HG02981 (cell line): ENCODE measurements around the gene HTD2.
"Not testable (repeated sequence)": the region's sequence is repeated elsewhere in the genome, so short reads cannot be mapped to it uniquely, and the experiment has no call there.

Experiments
- ATAC-seq: cut with Tn5 transposase; IDR thresholded peaks from one replicate; pipeline ENCODE4 v1.9.1; 2021; ENCODE audit warnings: mild to moderate bottlenecking, moderate library complexity; ENCODE audit not compliant: unreplicated experiment

Gene HTD2

DNA sequence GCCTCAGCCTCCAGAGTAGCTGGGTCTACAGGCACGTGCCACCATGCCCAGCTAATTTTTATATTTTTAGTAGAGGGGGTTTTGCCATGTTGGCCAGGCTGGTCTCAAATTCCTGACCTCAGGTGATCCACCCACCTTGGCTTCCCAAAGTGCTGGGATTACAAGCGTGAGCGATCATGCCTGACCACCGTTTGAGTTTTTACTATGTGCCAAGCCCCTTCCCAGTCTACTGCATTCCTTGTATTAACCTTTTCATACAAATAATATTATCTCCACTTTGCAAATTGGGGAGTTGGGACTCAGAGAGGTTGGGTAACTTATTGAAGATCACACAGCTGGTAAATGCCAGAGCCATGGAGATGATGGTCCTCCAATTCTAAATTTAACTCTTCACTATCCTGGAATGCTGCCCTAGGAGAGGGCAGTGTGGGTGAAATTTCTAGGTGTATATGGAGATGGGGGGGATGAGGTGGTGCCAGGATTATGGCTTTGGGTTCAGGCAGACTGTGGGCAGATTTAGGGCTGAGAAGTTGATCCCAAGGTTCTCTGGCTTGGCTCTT lies 25.4 kb downstream of the HTD2 start:
- ATAC-seq: no peak

GRCh38 chr3:58332575-58333188 lies 26.4 kb downstream of the HTD2 start, which contains the start of gene PXK:
Gene PXK (plus strand): TSS chr3:58332892. CDS start chr3:58332989, 97 bp downstream.
- peak; percentile 92 for ATAC-seq

DNA sequence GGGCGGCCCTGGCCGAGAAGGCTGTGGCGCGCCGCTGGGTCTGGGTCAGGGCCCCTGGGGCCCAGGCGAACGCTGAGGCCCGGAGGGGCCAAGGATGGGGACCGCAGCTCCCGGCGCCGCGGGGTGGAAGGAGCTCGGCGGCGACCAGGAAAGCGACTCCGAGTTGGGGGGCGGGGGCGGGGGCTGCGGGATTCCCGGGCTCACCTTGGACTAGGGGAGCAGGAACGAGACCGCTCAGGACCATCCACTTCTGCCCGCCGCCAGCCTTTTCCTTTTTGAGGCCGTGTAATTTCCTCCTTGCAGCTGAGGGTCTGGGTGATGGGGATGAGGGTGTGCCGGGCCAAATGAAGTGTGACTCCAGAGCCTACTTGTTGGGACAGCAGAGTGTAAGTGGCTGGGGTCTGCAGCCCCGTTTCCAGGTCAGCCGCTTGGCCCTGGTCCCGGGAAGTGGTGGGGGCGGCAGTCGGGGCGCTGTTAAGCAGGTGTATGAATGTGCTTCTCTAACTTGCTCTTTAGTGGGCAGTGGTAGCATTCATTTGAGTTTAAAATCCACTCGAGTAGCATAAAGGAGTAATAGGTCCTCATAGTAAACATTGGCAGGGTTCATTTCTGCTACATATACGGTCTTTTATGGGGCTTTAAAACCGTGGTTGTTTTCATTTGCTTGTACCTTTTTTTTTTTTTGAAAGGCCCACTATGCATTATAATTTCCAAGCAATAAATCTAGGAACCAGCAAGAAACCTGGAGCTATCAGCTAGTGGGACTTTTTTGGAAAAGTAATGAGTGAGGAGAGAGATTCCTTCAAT lies 27.1 kb downstream of the HTD2 start:
- peak; percentile 25 for ATAC-seq

- no peak for ATAC-seq
Measured at GRCh38 chr3:58334013-58334321, 27.6 kb downstream of the HTD2 start.

- no peak for ATAC-seq
Measured at GRCh38 chr3:58334506-58334884, 28.2 kb downstream of the HTD2 start.

DNA sequence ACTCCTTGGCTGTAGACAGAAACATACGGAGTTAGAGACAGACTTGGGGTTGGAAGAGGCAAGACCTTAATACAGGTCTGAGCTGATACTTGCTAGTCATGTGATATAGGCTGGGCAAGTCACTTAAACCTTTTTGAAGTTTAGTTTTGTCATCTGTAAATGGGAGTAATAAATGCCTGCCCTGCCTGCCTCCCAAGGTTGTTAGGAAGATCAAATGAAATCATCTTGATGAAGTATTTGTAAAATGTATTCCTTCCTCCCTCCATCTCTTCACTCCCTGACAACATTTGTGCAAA lies 29.3 kb downstream of the HTD2 start:
- ATAC-seq: no peak

DNA sequence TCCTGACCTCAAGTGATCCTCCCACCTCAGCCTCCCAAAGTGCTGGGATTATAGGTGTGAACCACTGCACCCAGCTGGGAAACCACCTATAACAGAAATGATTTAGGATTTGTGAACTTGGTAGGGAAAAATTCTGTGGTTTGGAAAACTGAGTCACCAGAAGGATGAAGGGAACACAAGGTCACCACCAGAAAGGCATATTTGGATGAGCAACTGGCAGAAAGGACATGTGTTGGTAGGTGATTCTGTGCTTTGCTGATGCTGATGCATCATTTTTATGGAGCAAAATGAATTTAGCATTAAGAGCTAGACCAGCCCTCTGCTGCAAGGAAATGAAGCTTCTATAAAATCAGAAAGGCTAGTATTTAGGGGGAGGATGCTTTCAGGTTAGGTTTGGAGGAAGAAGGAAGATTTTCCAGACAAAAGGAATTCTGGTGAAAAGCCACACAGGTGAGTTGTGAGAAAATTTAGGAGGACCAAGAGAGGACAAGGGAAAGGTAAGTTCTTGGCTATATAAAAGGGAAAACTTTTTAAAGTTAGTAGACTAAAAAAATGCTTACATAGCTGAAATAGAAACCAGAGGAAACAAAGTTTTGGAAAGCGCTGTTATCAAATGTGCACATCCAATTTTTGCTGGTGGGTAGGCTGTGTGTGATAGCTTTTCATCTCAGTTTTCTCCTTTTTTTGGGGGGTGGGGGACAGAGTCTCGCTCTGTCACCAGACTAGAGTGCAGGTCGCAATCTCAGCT lies 30.0 kb downstream of the HTD2 start:
- ATAC-seq: no peak

DNA sequence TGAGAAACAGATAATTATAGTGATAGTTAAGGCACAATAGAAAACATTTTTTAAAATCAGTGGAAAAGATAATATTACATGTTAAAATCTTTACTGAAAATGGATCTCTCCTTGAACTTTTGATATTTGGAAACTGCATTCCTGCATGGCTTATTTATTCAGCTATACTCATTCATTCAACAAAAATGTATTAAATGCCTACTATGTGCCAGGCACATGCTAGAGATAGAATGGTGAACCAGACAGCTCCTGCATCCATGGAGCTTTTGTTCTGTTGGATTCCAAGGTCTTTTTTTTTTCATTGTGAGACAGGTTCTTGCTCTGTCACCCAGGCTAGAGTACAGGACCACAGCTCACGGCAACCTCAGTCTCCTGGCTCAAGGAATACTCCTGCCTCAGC lies 30.9 kb downstream of the HTD2 start:
- ATAC-seq: no peak

DNA sequence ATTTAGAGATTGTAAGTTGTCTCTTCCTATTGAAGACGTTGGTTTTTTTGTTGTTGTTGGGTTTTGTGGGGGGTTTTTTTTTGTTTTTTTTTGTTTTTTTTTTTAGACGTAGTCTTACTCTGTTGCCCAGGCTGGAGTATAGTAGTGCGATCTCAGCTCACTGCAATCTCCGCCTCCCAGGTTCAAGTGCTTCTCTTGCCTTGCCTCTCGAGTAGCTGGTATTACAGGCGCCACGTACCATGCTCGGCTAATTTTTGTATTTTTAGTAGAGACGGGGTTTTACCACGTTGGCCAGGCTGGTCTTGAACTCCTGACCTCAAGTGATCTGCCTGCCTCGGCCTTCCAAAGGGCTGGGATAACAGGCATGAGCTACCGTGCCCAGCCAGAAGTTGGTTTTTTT lies 32.8 kb downstream of the HTD2 start:
- ATAC-seq: not testable (repeated sequence)

DNA sequence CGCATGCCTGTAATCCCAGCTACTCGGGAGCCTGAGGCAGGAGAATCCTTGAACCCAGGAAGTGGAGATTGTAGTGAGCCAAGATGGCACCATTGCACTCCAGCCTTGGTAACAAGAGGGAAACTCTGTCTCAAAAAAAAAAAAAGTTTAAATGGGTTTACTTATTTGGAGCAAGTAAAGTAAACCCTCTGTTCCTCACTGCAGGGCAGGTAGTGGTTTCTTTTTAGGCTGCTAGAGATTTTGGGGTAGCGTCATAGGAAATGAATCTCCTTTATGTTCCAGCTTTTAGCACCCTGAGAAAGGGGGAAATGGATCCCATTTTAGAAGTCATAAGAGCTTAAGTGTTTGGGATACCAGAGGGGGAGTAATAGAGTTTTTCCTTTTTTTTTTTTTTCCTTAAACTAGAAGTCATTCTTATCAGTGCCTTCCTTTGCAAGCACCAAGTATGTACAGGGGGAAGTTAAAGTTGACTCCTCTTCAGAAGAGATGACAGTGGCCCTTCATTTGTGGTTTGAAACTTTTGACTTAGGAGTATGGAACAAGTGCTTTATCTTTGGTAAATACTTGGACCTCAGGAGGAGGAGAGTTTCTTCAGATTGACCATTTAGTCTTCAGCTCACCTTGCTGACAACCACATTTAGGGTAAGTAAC lies 34.4 kb downstream of the HTD2 start:
- no peak for ATAC-seq

GRCh38 chr3:58341376-58341775 lies 35.1 kb downstream of the HTD2 start:
- ATAC-seq: no peak

GRCh38 chr3:58342676-58343075 lies 36.4 kb downstream of the HTD2 start:
- ATAC-seq: no peak

DNA sequence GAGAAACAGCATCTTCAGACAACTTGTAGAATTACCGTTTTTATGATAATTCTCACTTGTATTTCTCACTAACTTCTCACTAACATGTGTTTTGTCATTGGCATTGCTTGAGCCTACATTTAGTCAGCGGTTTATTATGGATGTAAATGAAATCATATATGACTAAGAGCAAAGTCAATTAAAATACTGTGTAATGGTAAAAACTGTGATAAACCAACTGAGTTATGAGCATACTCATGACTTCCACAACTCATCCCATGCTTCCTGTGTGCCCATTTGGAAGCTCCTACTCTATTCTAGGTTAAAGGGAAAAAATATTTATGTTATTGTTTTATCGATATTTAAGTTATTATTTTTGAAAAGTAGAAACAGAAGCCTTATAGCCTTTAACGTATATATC lies 39.1 kb downstream of the HTD2 start:
- ATAC-seq: no peak

DNA sequence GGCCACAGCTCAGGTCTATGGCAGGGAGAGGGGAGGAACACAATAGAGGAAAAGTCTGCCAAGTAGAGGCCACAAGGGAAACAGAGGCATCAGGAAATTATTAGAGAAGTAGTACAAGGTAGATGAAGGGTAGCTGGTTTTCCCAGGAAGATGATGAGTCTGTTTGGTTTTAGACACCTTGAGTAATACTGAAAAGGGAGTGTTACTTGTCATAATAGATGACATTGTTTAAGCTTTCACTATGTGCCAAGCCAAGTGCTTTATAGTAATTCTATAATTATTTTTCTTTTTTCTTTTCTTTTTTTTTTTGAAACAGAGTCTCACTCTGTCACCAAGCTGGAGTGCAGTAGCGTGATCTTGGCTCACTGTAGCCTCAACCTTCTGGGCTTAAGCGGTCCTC lies 40.0 kb downstream of the HTD2 start:
- ATAC-seq: no peak

- no peak for ATAC-seq
Measured at GRCh38 chr3:58347984-58348383, 41.7 kb downstream of the HTD2 start.

DNA sequence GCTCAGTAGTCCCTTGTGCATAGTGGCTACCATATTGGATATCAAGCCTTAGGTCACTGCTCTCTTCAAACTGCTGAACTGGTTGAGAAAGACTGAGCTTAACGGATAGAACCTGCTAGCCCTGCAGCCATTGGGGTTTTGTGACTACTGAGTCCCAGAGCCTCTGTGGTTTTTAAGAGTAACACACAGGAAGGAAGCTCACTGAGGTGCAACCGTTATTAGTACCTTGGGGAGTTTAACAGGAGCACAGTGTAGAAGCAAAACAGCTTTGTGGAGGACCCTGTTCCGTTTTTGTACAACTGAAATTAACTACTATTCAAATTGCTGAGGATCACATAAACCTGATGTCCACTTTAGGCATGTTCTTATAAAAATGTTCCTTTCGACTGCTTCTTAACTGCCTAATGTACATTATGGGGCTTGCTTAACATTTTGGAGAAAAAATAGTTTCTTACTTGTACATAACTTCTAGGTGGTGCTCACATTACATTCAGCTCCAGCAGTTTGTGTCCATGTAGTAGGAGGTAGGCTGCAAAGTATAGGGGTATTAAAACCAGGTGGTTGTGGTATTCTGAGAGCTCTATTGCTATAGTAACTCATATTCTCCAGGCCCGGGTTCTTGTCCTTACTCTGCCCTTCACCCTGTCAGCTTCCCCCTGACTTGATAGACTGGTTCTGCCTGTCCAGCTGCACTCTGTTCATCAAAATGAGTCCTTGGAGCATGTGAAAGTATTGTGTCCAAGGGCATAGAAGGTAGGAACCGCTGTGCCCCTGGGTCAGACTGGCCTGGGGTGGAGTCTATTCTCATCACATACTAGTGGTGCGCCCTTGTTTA lies 43.7 kb downstream of the HTD2 start:
- ATAC-seq: peak; percentile 87

GRCh38 chr3:58350627-58351013 lies 44.3 kb downstream of the HTD2 start:
- ATAC-seq: peak; percentile 2

DNA sequence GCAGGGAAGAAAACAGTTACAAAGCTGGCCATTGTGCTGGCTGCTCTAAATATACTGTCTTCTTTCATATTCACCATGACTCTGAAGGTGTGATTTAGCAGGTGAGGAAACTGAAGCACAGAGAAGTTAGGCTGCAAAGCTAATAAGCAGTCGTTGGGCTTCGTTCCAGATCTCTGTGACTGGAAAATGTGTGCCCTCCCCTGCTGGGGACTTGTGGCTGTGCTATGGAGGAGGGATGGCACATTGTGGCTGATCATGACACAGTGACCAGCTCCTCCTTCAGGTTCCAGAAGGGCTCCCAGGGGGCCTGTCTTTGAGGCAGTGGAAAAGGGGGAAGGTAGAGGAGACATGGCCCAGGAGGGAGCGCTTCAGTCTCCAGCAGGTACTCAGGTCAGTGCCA lies 45.6 kb downstream of the HTD2 start:
- ATAC-seq: no peak

- ATAC-seq: no peak
Measured at GRCh38 chr3:58352626-58353025, 46.3 kb downstream of the HTD2 start.

DNA sequence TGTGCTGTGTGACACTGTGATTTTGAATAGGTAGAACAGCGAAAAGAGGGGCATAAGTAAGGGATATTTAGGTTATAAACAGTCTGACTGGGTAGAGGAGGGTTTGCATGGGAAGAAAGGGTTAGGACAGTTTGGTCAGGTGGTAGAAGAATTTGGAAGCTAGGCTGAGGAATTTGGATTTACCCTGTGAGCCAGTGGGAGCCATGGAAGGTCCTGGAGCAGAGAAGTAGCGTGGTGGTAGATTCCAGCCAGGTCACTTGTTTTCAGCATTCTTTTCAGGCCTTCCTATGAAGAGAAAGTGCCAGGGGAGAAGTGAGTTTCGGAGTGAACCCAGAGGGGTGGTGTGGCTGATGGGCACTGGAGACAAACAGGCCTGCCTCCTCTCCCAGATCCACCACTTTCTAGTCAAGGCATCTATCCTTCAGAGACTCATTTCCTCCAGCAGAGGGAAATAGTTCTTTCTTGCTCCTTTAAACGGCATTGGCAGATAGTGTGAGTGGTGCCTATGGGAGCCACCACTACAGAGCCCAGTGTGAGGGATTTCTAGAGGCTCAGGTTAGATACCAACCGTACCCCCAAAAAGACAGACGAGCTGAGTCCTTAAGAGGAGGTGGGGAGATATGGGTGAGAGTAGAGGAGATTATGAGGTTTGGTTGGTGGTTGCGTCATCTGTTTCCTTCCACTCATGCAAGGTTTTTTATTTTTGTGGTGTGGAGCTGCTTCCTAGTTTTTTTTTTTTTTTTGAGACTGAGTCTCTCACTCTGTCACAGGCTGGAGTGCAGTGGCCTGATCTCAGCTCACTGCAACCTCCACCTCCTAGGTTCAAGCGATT lies 47.6 kb downstream of the HTD2 start:
- no peak for ATAC-seq
